Measurements from ENCODE around the gene RPL38. TPM values are rescaled to one million over a fixed set of nuclear protein-coding genes. Genes with fewer than 3 reads are reported as not detected.

The RPL38 gene
- total RNA-seq, 2 experiments from 2014 or later, result 2,305 to 2,531 TPM

- Histone ChIP-seq H3K9me3 (ENCODE audit: control insufficient read depth in 1 of 2, insufficient read depth in 1 of 2, low read length in 2 of 2) (no peaks in the 10 kb centered on the region), H3K36me3 (ENCODE audit: insufficient read depth, low read length) (peaks cover 16% of the 10 kb centered on the region), H3K4me1 (ENCODE audit: insufficient read depth, low read length) (no peaks in the 10 kb centered on the region), H3K4me3 (ENCODE audit: low read length) (no peak overlapping the region), H3K27me3 (ENCODE audit: control insufficient read depth in 1 of 2, insufficient read depth in 2 of 2, low read length in 2 of 2) (no peaks in the 10 kb centered on the region), H3K27ac (ENCODE audit: low read depth in 1 of 2, low read length in 2 of 2) (no peak overlapping the region)
- H3K27ac Mint-ChIP-seq, result no peak overlapping the region
- TF ChIP-seq CTCF (IDR thresholded peaks at IDR 0.05), result no peak
- H3K4me1 Mint-ChIP-seq (ENCODE audit: low read depth), result no peaks in the 10 kb centered on the region
- no peaks in the 10 kb centered on the region for H3K36me3 Mint-ChIP-seq (ENCODE audit: low read depth)
- DNase-seq, result no peak
- H3K9me3 Mint-ChIP-seq, result no peaks in the 10 kb centered on the region
- no peak for ATAC-seq (ENCODE audit: poor library complexity)
- H3K27me3 Mint-ChIP-seq, result no peaks in the 10 kb centered on the region
- CTCF ChIA-PET, result no interaction called here
- POLR2A ChIA-PET, result no interaction called here
- intact Hi-C loops (cut with DNase I, micrococcal nuclease), result no loop called here
- no peak overlapping the region for H3K4me3 Mint-ChIP-seq
These were observed 39.7 kb downstream of the RPL38 start for GRCh38 chr17:74243013-74243755.

- Histone ChIP-seq H3K27me3 (ENCODE audit: control insufficient read depth in 1 of 2, insufficient read depth in 2 of 2, low read length in 2 of 2) (no peaks in the 10 kb centered on the region), H3K27ac (ENCODE audit: low read depth in 1 of 2, low read length in 2 of 2) (no peak overlapping the region), H3K4me1 (ENCODE audit: insufficient read depth, low read length) (no peaks in the 10 kb centered on the region), H3K36me3 (ENCODE audit: insufficient read depth, low read length) (peaks cover 20% of the 10 kb centered on the region), H3K9me3 (ENCODE audit: control insufficient read depth in 1 of 2, insufficient read depth in 1 of 2, low read length in 2 of 2) (no peaks in the 10 kb centered on the region), H3K4me3 (ENCODE audit: low read length) (no peak overlapping the region)
- Mint-ChIP-seq H3K27ac (no peak overlapping the region), H3K4me3 (no peak overlapping the region), H3K4me1 (ENCODE audit: low read depth) (no peaks in the 10 kb centered on the region), H3K9me3 (no peaks in the 10 kb centered on the region), H3K36me3 (ENCODE audit: low read depth) (no peaks in the 10 kb centered on the region), H3K27me3 (no peaks in the 10 kb centered on the region)
- DNase-seq, result no peak
- no peak for TF ChIP-seq CTCF (IDR thresholded peaks at IDR 0.05)
- ChIA-PET CTCF (no interaction called here), POLR2A (no interaction called here)
- no peak for ATAC-seq (ENCODE audit: poor library complexity)
- intact Hi-C loops (cut with DNase I, micrococcal nuclease), result no loop called here
These were observed 40.6 kb downstream of the RPL38 start for GRCh38 chr17:74244128-74244527.

GRCh38 chr17:74244548-74244947 lies 41.1 kb downstream of the RPL38 start:
- DNase-seq (no peak), ATAC-seq (ENCODE audit: poor library complexity) (no peak)
- no peaks in the 10 kb centered on the region for H3K4me1 ChIP-seq (ENCODE audit: insufficient read depth, low read length)
- intact Hi-C loops (cut with DNase I, micrococcal nuclease), result no loop called here
- Mint-ChIP-seq H3K4me1 (ENCODE audit: low read depth) (no peaks in the 10 kb centered on the region), H3K27ac (no peak overlapping the region), H3K27me3 (no peaks in the 10 kb centered on the region), H3K4me3 (no peak overlapping the region), H3K36me3 (ENCODE audit: low read depth) (no peaks in the 10 kb centered on the region), H3K9me3 (no peaks in the 10 kb centered on the region)
- ChIA-PET POLR2A (no interaction called here), CTCF (no interaction called here)
- no peak for TF ChIP-seq CTCF (IDR thresholded peaks at IDR 0.05)
- no peaks in the 10 kb centered on the region for H3K27me3 ChIP-seq (ENCODE audit: control insufficient read depth in 1 of 2, insufficient read depth in 2 of 2, low read length in 2 of 2)
- no peak overlapping the region for H3K27ac ChIP-seq (ENCODE audit: low read depth in 1 of 2, low read length in 2 of 2)
- H3K9me3 ChIP-seq (ENCODE audit: control insufficient read depth in 1 of 2, insufficient read depth in 1 of 2, low read length in 2 of 2), result no peaks in the 10 kb centered on the region
- peaks cover 20% of the 10 kb centered on the region for H3K36me3 ChIP-seq (ENCODE audit: insufficient read depth, low read length)
- H3K4me3 ChIP-seq (ENCODE audit: low read length), result no peak overlapping the region

Data from CD4-positive, alpha-beta T cell (primary cell).